Spleen (tissue), 7 donors: ENCODE results near the gene MYLK2.

Source experiments
- CTCF ChIP-seq, 11 experiments: fragments of 200-600 bp in 7 of 11; fragments of 450-650 bp in 4 of 11; sonication (generic) in 4 of 11; IDR thresholded peaks in 8 of 11; conservative IDR thresholded peaks in 3 of 11; 1 replicate in 7 of 11; 2 replicates in 4 of 11; pipeline versions ENCODE4 v1.4.0 to v1.8.0; 2016 to 2021; ENCODE audit warnings: antibody characterized with exemption in 11 of 11, inconsistent platforms in 4 of 11, mild to moderate bottlenecking in 1 of 11
- POLR2A ChIP-seq, 3 donors: fragments of 450-650 bp; IDR thresholded peaks; one replicate each; pipeline ENCODE4 v1.5.1; 2017; ENCODE audit warnings: antibody characterized with exemption in 3 of 3, mild to moderate bottlenecking in 1 of 3
- POLR2AphosphoS5 ChIP-seq, 3 donors: sonication (generic); formaldehyde crosslinking; IDR thresholded peaks; one replicate each; pipeline ENCODE4 v1.5.1; 2017; ENCODE audit warnings: antibody characterized with exemption in 3 of 3
- donor health status: DM: no; HTN: no; CAD: no; lungs with moderate emphysema.
- donor health status: DM: no; HTN: no; CAD: no.
- donor health status: DM: no; HTN: no; CAD: no.

GRCh38 chr20:31835977-31836852 is 17.1 kb downstream of the MYLK2 start:
- TF ChIP-seq CTCF (IDR thresholded peaks at IDR 0.05 in 8 of 11, conservative IDR thresholded peaks at IDR 0.05 in 3 of 11) = no peak
- peak; percentile 67 to 72 (median 70) for TF ChIP-seq POLR2AphosphoS5 (IDR thresholded peaks at IDR 0.05)
- TF ChIP-seq POLR2A (IDR thresholded peaks at IDR 0.05) = no peak
